SK-N-SH (cell line): ENCODE data around the gene PHF23. TPM values are rescaled to one million over a fixed set of nuclear protein-coding genes. Genes with fewer than 3 reads are reported as not detected.

Experiments
- CTCF ChIA-PET: fragments of 300-600, 350-600 bp; formaldehyde crosslinking; extraction: SDS; loops from one replicate; lab custom pipeline; 2021; lab: Yijun Ruan, JAX
- POLR2A ChIA-PET: fragments of 350-600 bp; sonication (Branson Sonifier 250); formaldehyde crosslinking; extraction: SDS; loops from one replicate; lab custom pipeline; 2020; ENCODE audit warnings: antibody characterized with exemption, inconsistent platforms; lab: Yijun Ruan, JAX
- DNase-seq: peaks from one replicate; pipeline ENCODE4 v3.0.0; 2012
- H2AFZ ChIP-seq: fragments of 200-600 bp; sonication (generic); 2 replicates; pipeline ENCODE4 v1.8.1; 2016; ENCODE audit warnings: antibody characterized with exemption, mild to moderate bottlenecking, low read depth
- H3F3A ChIP-seq: fragments of 200-600 bp; sonication (generic); replicated peaks from 2 replicates; pipeline ENCODE3; 2016; ENCODE audit warnings: antibody characterized with exemption, mild to moderate bottlenecking; ENCODE audit not compliant: insufficient read depth
- H3K27ac ChIP-seq, 2 experiments: fragments of 200-500 bp in 1 of 2; fragments of 200-600 bp in 1 of 2; sonication (Bioruptor generic) in 1 of 2; sonication (generic), shearing (Covaris generic) in 1 of 2; 2 replicates each; pipeline versions ENCODE4 v1.5.1 to v1.6.1; 2014 to 2016; ENCODE audit warnings: low read depth in 2 of 2, inconsistent platforms in 1 of 2, low read length in 1 of 2, mild to moderate bottlenecking in 1 of 2, mixed read lengths in 1 of 2
- H3K27me3 ChIP-seq: fragments of 200-600 bp; sonication (generic), shearing (Covaris generic); 2 replicates; pipeline ENCODE4 v1.6.1; 2016; ENCODE audit warnings: mixed run types; ENCODE audit not compliant: insufficient read depth
- H3K36me3 ChIP-seq, 2 experiments: fragments of 200-500 bp in 1 of 2; fragments of 200-600 bp in 1 of 2; sonication (Bioruptor generic) in 1 of 2; sonication (generic) in 1 of 2; replicated peaks in 1 of 2; 2 replicates each; pipeline versions ENCODE3 to v1.5.1; 2014 to 2016; ENCODE audit warnings: low read length in 1 of 2, mild to moderate bottlenecking in 1 of 2; ENCODE audit not compliant: insufficient read depth in 2 of 2, control insufficient read depth in 1 of 2
- H3K4me1 ChIP-seq, 2 experiments: fragments of 200-500 bp in 1 of 2; fragments of 200-600 bp in 1 of 2; sonication (Bioruptor generic) in 1 of 2; sonication (generic), shearing (Covaris generic) in 1 of 2; 2 replicates each; pipeline versions ENCODE4 v1.5.1 to v1.6.1; 2014 to 2016; ENCODE audit warnings: low read depth in 1 of 2, low read length in 1 of 2, mixed run types in 1 of 2; ENCODE audit not compliant: insufficient read depth in 2 of 2, control insufficient read depth in 1 of 2
- H3K4me2 ChIP-seq: fragments of 200-600 bp; sonication (generic), shearing (Covaris generic); 2 replicates; pipeline ENCODE4 v1.6.1; 2017; ENCODE audit warnings: mixed run types
- H3K4me3 ChIP-seq, 2 experiments: fragments of 200-500 bp in 1 of 2; fragments of 200-600 bp in 1 of 2; sonication (Bioruptor generic) in 1 of 2; sonication (generic), shearing (Covaris generic) in 1 of 2; 2 replicates each; pipeline versions ENCODE4 v1.5.1 to v1.8.1; 2014 to 2016; ENCODE audit warnings: low read depth in 2 of 2, inconsistent platforms in 1 of 2, low read length in 1 of 2, mild to moderate bottlenecking in 1 of 2, mixed read lengths in 1 of 2, moderate library complexity in 1 of 2
- H3K79me2 ChIP-seq: fragments of 200-600 bp; sonication (generic); 2 replicates; pipeline ENCODE4 v1.8.1; 2017; ENCODE audit warnings: mild to moderate bottlenecking; ENCODE audit not compliant: insufficient read depth
- H3K9ac ChIP-seq: fragments of 200-600 bp; sonication (generic); 2 replicates; pipeline ENCODE4 v1.6.1; 2017; ENCODE audit warnings: mixed run types
- H3K9me2 ChIP-seq: fragments of 200-600 bp; sonication (generic); 2 replicates; pipeline ENCODE4 v1.6.1; 2017; ENCODE audit warnings: mixed run types
- H3K9me3 ChIP-seq: fragments of 200-600 bp; sonication (generic); 2 replicates; pipeline ENCODE4 v1.6.1; 2017; ENCODE audit warnings: mixed run types, mild to moderate bottlenecking, moderate library complexity
- H4K20me1 ChIP-seq: fragments of 200-600 bp; sonication (generic); 2 replicates; pipeline ENCODE4 v1.6.1; 2017; ENCODE audit warnings: mild to moderate bottlenecking, mixed run types; ENCODE audit not compliant: insufficient read depth
- CHD2 ChIP-seq: fragments of 150-350 bp; IDR thresholded peaks from 2 replicates; pipeline ENCODE4 v1.6.1; 2018; ENCODE audit warnings: low read length; ENCODE audit not compliant: partially characterized antibody
- ELF1 ChIP-seq: IDR thresholded peaks from 2 replicates; pipeline ENCODE4 v1.4.0; 2012
- EZH2phosphoT487 ChIP-seq: fragments of 200-600 bp; sonication (generic); IDR thresholded peaks from 2 replicates; pipeline ENCODE4 v1.6.1; 2017; ENCODE audit warnings: low read depth, mixed run types, mild to moderate bottlenecking, antibody characterized with exemption, moderate library complexity, borderline replicate concordance
- FOXJ3 ChIP-seq: sonication (generic); formaldehyde crosslinking; IDR thresholded peaks from 2 replicates; pipeline ENCODE4 v1.5.1; 2020; ENCODE audit warnings: mild to moderate bottlenecking, missing genetic modification reagents
- GATA2 ChIP-seq: sonication (generic); formaldehyde crosslinking; IDR thresholded peaks from 2 replicates; pipeline ENCODE4 v1.5.0; 2020; ENCODE audit warnings: mild to moderate bottlenecking, missing genetic modification reagents
- MEF2A ChIP-seq: IDR thresholded peaks from 2 replicates; pipeline ENCODE4 v1.4.0; 2012; ENCODE audit warnings: low read depth, borderline replicate concordance
- NFIC ChIP-seq: IDR thresholded peaks from 2 replicates; pipeline ENCODE4 v1.4.0; 2012; ENCODE audit warnings: borderline replicate concordance
- NRF1 ChIP-seq: IDR thresholded peaks from 2 replicates; pipeline ENCODE4 v1.6.1; 2012; ENCODE audit warnings: low read depth, mild to moderate bottlenecking, low read length
- RAD21 ChIP-seq: IDR thresholded peaks from 2 replicates; pipeline ENCODE4 v1.6.1; 2012; ENCODE audit warnings: mild to moderate bottlenecking, low read length
- SIN3A ChIP-seq: IDR thresholded peaks from 2 replicates; pipeline ENCODE4 v1.6.1; 2012; ENCODE audit warnings: low read depth, mild to moderate bottlenecking, low read length, moderate library complexity, borderline replicate concordance
- TAF1 ChIP-seq: IDR thresholded peaks from 2 replicates; pipeline ENCODE4 v1.6.1; 2012; ENCODE audit warnings: low read depth, mild to moderate bottlenecking, low read length, moderate library complexity, borderline replicate concordance
- TEAD4 ChIP-seq: IDR thresholded peaks from 2 replicates; pipeline ENCODE4 v1.4.0; 2012; ENCODE audit warnings: mild to moderate bottlenecking, borderline replicate concordance; ENCODE audit not compliant: insufficient read depth
- WGBS: methylation state at CpG from one replicate; pipeline ENCODE4 v1.1.6; 2017; ENCODE audit warnings: low lambda C conversion rate; 5-methylcytosine and 5-hydroxymethylcytosine counted together
- polyA plus RNA-seq, 3 experiments: library from polyadenylated mRNA; depleted of rRNA; stranded (reverse); fragments of >200 nt; gene quantifications; 2 replicates each; pipeline ENCODE4 v1.2.3, GENCODE V29; 2012
- TF ChIP-seq, protein P1 (sequence below): IDR thresholded peaks from 2 replicates; pipeline ENCODE4 v1.4.0; 2012; ENCODE audit warnings: low read depth
- TF ChIP-seq, protein P2 (sequence below): IDR thresholded peaks from 2 replicates; pipeline ENCODE4 v1.4.0; 2012; ENCODE audit warnings: low read depth, borderline replicate concordance
- TF ChIP-seq, protein P3 (sequence below): fragments of 150-350 bp; IDR thresholded peaks from 2 replicates; pipeline ENCODE4 v1.6.1; 2017; ENCODE audit warnings: antibody characterized with exemption, low read length, low read depth, borderline replicate concordance
- TF ChIP-seq, protein P4 (sequence below): IDR thresholded peaks from 2 replicates; pipeline ENCODE4 v1.6.1; 2012; ENCODE audit warnings: mild to moderate bottlenecking, low read depth, low read length, moderate library complexity

Gene PHF23
- polyA plus RNA-seq, 1 of the 3 experiments (the other 2 are of a cell fraction), result 53.3 TPM

DNA sequence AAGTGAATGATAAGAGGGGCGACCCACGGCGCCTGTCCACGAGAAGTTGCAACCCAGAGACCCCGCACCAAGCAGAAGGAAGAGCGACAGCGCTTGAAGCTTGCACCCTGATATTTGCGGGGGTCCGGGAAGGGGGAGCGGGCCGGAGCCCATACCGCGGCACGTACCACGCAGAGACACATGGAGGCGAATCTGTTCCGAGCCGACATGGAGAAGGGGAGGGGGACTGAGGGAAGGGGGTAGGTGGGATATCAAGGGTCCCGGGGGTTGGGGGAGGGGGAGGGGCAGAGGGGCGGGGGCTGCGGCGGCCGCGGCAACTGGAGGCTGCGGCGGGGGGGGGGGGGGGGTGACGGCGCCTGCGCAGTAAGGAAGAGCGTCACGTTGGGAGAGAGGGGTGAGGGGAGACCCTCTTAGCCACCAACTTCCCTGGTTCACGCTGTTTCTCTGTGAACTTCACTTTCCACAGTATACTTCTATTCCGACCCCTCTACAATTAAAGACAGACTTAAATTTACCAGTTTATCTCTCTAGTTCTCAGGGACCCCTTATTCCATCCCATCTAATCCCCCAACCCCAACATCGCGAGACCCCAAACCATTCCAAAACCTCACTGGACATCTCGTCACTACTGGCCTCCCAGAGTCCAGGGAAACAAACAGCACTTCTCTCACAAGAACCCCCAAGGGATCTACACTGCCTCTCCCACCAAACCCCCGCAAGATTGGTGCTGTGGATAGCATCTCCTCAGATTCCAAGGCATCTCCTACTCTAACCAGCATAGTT, 27.6 kb downstream of the PHF23 start:
- peaks cover 48% of the 10 kb centered on the region for H4K20me1 ChIP-seq
- no peak overlapping the region for H2AFZ ChIP-seq
- peaks cover 63% of the 10 kb centered on the region for H3K79me2 ChIP-seq
- peaks cover 31% of the 10 kb centered on the region for H3F3A ChIP-seq
- H3K9me2 ChIP-seq, result no peaks in the 10 kb centered on the region
- H3K36me3 ChIP-seq, result no peaks in the 10 kb centered on the region
- no peaks in the 10 kb centered on the region for H3K27me3 ChIP-seq
- TF ChIP-seq SIN3A, result no peak
- peak; percentile 79 for TF ChIP-seq CHD2
- TF ChIP-seq, protein P1, sequence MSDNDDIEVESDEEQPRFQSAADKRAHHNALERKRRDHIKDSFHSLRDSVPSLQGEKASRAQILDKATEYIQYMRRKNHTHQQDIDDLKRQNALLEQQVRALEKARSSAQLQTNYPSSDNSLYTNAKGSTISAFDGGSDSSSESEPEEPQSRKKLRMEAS, result no peak
- no peak for TF ChIP-seq TEAD4
- TF ChIP-seq, all 33 proteins: peak for 1
- peak; percentile 82 for DNase-seq
- WGBS, result 47% methylated on average over 29 of the region's 37 CpGs
- peak overlapping the region; percentile 10; the same call in 1 of the 2 replicates for H3K4me2 ChIP-seq
- no peaks in the 10 kb centered on the region for H3K9me3 ChIP-seq
- peak overlapping the region in 1 of 2 experiments; percentile 40; a peak in 2 of 4 replicates for H3K4me3 ChIP-seq
- POLR2A ChIA-PET, result no interaction called here
- H3K4me1 ChIP-seq, result peaks cover 11 to 35% of the 10 kb centered on the region in 2 experiments; a peak in 3 of 4 replicates
- H3K27ac ChIP-seq, result peak overlapping the region in 1 of 2 experiments; percentile 39; a peak in 1 of 4 replicates
- H3K9ac ChIP-seq, result no peak overlapping the region
- CTCF ChIA-PET, result no interaction called here

DNA sequence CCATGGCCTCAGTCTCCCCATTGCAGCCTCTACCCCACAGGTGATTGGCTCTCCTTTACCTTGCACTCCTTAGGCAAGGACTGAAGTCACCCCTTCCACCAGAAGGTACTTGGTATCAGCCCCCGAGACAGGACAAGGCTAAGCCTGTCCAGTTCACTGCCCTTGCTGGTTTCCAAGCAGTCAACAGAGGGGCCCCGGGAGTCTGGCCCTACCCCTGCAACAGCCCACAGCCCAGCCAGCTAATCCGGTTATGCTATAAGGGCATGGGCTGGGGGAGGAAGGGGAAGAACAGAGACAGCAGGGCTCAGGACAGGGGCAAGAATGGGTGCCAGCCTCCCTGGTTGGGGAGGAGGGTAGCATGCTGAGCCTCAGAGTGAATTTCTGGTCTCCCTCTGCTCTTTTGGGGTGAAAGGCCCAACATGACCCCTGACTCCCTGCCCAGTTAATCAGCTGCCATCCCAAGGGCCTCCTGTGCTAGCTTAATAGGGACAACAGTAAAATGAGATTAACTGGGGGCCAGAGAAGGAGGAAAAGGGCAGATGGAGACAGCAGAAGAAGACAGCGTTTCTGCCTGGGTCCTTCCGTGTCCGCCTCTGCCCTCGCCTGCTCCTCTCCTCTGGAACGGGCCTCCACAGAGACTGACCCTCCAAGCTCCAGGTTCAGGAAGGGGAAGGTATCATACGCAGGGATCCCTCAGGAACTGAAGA, 30.4 kb downstream of the PHF23 start:
- peaks cover 13% of the 10 kb centered on the region for H3F3A ChIP-seq
- H3K79me2 ChIP-seq, result peaks cover 53% of the 10 kb centered on the region
- H3K4me1 ChIP-seq, result peaks cover 6 to 24% of the 10 kb centered on the region in 2 experiments; a peak in 2 of 4 replicates
- H4K20me1 ChIP-seq, result peaks cover 42% of the 10 kb centered on the region
- POLR2A ChIA-PET, result interaction anchor here (0.6 kb wide), 1 partner anchor 12 kb away, joined by 3 read pairs; no protein-coding TSS in a partner anchor
- H3K9me2 ChIP-seq, result no peaks in the 10 kb centered on the region
- TF ChIP-seq, protein P2, sequence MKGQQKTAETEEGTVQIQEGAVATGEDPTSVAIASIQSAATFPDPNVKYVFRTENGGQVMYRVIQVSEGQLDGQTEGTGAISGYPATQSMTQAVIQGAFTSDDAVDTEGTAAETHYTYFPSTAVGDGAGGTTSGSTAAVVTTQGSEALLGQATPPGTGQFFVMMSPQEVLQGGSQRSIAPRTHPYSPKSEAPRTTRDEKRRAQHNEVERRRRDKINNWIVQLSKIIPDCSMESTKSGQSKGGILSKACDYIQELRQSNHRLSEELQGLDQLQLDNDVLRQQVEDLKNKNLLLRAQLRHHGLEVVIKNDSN, result no peak
- TF ChIP-seq RAD21 (no peak), NRF1 (no peak), GATA2 (CRISPR knock-in tag) (no peak), CHD2 (no peak), FOXJ3 (no peak), TAF1 (no peak), MEF2A (no peak), ELF1 (no peak), NFIC (no peak), EZH2phosphoT487 (no peak)
- TF ChIP-seq, protein P3, sequence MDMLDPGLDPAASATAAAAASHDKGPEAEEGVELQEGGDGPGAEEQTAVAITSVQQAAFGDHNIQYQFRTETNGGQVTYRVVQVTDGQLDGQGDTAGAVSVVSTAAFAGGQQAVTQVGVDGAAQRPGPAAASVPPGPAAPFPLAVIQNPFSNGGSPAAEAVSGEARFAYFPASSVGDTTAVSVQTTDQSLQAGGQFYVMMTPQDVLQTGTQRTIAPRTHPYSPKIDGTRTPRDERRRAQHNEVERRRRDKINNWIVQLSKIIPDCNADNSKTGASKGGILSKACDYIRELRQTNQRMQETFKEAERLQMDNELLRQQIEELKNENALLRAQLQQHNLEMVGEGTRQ, result no peak
- TF ChIP-seq, protein P4, sequence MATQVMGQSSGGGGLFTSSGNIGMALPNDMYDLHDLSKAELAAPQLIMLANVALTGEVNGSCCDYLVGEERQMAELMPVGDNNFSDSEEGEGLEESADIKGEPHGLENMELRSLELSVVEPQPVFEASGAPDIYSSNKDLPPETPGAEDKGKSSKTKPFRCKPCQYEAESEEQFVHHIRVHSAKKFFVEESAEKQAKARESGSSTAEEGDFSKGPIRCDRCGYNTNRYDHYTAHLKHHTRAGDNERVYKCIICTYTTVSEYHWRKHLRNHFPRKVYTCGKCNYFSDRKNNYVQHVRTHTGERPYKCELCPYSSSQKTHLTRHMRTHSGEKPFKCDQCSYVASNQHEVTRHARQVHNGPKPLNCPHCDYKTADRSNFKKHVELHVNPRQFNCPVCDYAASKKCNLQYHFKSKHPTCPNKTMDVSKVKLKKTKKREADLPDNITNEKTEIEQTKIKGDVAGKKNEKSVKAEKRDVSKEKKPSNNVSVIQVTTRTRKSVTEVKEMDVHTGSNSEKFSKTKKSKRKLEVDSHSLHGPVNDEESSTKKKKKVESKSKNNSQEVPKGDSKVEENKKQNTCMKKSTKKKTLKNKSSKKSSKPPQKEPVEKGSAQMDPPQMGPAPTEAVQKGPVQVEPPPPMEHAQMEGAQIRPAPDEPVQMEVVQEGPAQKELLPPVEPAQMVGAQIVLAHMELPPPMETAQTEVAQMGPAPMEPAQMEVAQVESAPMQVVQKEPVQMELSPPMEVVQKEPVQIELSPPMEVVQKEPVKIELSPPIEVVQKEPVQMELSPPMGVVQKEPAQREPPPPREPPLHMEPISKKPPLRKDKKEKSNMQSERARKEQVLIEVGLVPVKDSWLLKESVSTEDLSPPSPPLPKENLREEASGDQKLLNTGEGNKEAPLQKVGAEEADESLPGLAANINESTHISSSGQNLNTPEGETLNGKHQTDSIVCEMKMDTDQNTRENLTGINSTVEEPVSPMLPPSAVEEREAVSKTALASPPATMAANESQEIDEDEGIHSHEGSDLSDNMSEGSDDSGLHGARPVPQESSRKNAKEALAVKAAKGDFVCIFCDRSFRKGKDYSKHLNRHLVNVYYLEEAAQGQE, result no peak
- TF ChIP-seq, all 33 proteins: peak for 0
- Histone ChIP-seq H2AFZ (no peak overlapping the region), H3K4me3 (no peak overlapping the region), H3K9ac (no peak overlapping the region), H3K27me3 (no peaks in the 10 kb centered on the region), H3K36me3 (no peaks in the 10 kb centered on the region), H3K4me2 (no peak overlapping the region), H3K9me3 (no peaks in the 10 kb centered on the region), H3K27ac (no peak overlapping the region)
- CTCF ChIA-PET, result interaction anchor here (1.2 to 2.3 kb wide), 3 partner anchors 11 to 163 kb away, joined by 4 to 8 read pairs (median 4); partner anchors contain the start of genes ACADVL and DLG4
- no peak for DNase-seq
- 92% methylated on average over 9 of the region's 9 CpGs for WGBS
